HG03521 (cell line): ENCODE data around the gene OIT3.

Experiments used
- ATAC-seq: cut with Tn5 transposase; IDR thresholded peaks from one replicate; pipeline ENCODE4 v1.9.1; 2021; ENCODE audit warnings: mild to moderate bottlenecking, moderate library complexity; ENCODE audit not compliant: unreplicated experiment

OIT3 gene

DNA sequence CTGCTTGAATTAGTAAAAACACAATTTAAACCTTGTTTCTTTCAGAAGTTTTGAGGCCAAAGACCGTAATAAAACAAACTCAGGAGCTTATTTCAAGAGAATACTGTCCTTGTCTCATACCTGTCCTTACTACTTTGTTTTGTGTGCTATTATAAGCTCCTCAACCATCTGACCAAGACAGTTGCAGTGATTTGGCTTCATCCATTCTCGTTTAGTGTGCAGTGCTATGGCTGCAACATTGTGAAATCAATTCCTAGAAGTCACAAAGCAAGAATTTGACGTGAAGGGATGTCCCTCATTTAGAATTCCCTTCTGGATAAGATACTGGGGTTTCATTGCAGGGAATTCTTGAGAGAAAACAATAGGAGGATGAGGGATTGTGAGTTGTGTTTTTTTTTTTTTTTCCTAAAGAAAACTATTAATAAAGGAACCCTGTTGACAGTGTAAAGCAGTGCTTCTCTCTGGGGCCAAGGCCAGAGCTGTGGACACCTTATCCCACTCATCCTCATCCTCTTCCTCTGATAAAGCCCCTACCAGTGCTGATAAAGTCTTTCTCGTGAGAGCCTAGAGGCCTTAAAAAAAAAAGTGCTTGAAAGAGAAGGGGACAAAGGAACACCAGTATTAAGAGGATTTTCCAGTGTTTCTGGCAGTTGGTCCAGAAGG is at the start of gene OIT3:
Gene OIT3, plus strand, starts transcription at position 604 of the 663 bp plus-strand sequence. CDS start 60 bp downstream, outside the sequence.
- no peak for ATAC-seq

- ATAC-seq = no peak
These were observed 47.3 kb upstream of the OIT3 start for GRCh38 chr10:72846238-72846637.

GRCh38 chr10:72847681-72848080 is 45.9 kb upstream of the OIT3 start:
- no peak for ATAC-seq

GRCh38 chr10:72850861-72851260 is 42.7 kb upstream of the OIT3 start:
- no peak for ATAC-seq

DNA sequence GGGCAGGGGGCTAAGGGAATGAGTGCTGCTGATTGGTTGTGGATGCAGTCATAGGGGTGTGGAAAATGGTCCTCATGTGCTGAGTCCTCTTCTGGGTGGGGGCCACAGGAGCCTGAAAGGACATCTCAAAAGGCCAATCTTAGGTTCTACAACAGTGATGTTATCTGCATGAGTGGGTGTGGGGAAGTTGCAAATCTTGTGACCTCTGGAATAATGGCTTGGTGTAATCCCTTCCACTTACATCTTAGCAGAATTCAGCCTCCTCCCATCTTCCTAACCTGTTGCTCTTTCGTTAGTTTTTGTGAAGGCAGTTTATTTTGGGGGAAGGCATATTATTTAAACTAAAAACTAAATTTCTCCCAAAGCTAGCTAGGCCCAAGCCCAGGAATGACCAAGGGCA is 42.0 kb upstream of the OIT3 start:
- no peak for ATAC-seq

- no peak for ATAC-seq
These were observed 41.0 kb upstream of the OIT3 start for GRCh38 chr10:72852508-72852907.

GRCh38 chr10:72855129-72855528 is 38.4 kb upstream of the OIT3 start:
- no peak for ATAC-seq

GRCh38 chr10:72855790-72856189 is 37.7 kb upstream of the OIT3 start:
- no peak for ATAC-seq

- ATAC-seq = no peak
These were observed 35.5 kb upstream of the OIT3 start for GRCh38 chr10:72858067-72858466.

DNA sequence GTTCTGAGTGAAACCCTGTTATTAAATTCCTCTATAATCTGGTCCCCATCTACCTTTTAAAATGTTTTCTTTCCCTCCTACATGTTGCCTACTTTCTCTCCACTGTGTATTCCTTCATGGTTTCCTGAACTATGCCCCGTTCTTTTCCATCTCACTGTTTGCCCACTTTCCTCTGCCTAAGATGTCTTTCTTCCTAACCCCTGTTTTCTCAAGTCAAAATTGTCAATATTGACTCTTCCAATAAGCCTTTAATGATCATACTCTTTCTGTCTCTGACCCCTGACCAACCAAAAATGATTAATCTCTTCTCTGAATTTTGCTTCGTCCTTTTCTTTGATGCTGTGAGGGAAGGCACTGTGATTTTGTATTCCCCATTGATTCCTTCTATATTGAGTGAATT is 30.6 kb upstream of the OIT3 start:
- ATAC-seq = no peak

DNA sequence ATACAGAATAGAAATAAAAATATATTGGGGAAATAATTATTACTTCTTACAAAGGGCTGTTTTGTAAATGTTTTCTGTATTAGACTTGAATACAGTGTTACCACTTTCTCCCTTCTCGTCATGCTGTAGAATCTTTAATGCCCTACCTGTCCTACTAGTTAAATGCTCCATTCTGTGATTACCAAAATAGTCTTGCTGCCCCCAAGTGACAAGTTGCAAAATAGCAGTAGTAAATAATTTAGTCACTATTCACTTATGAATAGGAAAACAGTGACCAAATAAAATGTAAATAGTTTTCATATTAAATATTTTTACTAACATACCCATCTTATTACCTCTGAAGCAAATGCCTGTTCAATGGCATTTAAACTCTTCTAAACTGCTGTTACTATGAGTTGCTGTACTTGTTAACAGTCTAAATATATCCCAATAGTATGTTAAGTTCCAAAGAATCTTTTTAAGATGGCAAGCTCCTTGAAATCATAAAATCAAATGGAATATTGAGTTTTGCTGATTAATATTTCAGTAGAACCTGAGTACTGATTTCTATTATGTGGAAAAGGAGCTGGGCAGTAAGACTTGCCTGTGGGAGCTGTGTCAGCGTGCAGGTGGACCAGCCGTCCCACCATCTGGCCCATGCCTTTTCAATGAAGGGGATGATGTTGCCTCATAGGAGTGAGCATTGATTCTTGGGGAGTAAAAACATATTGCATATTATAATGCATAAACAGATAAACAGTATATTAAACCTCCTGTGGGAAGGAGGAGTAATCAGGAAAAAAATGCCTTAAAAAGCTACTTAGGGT is 18.1 kb upstream of the OIT3 start:
- no peak for ATAC-seq

GRCh38 chr10:72879245-72879644 is 14.3 kb upstream of the OIT3 start:
- no peak for ATAC-seq

DNA sequence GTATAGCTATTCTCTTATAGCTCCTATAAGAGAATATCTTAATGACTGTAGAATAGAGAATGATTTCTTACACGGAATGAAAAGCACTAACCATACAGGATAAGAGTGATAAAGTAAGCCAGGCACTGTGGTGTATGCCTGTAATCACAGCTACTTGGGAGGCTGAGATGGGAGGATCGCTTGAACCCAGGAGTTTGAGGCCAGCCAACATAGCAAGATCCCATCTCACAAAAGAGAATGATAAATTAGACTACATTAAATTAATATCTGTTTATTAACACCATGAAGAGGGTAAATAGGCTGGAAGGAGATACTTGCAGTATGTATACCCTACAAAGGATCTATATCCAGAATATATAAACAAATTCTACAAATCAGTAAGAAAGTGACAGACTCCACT is 12.2 kb upstream of the OIT3 start:
- ATAC-seq = no peak

- no peak for ATAC-seq
These were observed 9.7 kb upstream of the OIT3 start for GRCh38 chr10:72883861-72884260.

- no peak for ATAC-seq
These were observed 7.6 kb upstream of the OIT3 start for GRCh38 chr10:72885953-72886352.

DNA sequence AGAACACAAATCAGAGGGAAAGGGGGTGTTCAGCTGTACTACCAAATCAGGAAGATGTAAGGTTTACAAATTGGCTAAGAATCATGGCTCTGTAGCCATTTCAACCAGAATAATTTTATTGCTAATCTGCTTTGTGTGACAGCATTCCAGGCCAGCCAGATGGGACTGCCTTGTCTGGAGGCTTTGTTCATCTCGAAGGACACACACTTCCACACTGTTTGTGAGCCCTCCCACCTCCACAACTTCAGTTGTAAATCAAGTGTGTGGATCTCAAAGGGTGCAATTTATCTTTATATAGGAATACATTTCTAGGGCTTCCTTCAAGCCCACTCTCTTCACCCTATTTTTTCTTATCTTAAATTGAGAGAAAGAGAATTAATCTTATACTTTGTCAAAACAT is 6.9 kb upstream of the OIT3 start:
- ATAC-seq = no peak

GRCh38 chr10:72887043-72887442 is 6.5 kb upstream of the OIT3 start:
- ATAC-seq = no peak

GRCh38 chr10:72888151-72888638 is 5.3 kb upstream of the OIT3 start:
- ATAC-seq = no peak

DNA sequence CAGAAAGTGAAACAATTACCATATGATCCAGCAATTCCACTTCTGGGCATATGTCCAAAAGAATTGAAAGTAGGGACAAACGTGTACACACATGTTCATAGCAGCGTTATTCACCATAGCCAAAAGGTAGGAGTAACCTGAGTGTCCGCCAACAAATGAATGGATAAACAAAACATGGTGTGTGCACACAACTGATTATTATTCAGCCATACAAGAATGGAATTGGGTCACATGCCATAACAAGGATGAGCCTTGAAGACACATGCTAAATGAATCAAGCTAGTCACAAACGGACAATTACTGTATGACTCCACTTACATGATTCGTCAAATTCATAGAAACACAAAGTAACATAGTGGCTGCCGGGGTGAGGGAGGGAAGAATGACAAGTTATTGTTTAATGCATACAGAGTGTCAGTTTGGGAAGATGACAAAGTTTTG is 4.1 kb upstream of the OIT3 start:
- no peak for ATAC-seq

- ATAC-seq = no peak
These were observed 3.5 kb upstream of the OIT3 start for GRCh38 chr10:72890086-72890485.

DNA sequence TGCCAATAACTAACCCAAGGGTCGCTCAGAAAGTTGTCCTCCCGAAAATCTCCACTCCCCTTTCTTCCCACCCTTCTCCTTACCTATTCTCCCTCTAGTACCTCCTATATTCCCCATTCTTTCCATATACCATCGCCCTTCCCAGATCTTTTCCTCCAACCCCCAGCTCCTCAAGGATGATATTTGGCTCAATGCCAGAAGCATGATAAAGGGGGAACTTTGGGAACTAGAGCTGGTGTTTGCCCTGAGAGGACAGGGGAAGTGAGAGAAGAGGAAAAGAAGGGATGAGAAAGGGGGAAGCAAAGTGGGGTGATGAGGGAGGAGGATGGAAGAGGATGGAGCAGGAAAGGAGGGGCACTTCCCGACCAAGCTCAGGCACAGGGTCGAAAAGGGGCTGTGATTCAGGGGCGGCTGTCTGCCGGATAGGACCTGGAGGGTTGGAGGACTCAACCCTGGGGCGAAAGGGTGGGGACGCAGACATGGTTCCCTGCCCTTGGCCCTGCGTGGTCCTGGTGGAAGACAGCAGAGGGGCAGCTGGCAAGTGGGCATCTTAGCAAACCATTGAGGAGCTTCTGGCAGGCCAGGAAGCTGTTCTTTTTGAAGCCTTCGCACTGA is 1.8 kb downstream of the OIT3 start:
- ATAC-seq = no peak

- ATAC-seq = no peak
These were observed 5.1 kb downstream of the OIT3 start for GRCh38 chr10:72898616-72899015.
